ENCODE results near the gene MCAM.

Gene MCAM

GRCh38 chr11:119295178-119295577 is 21.8 kb downstream of the MCAM start:
- H3K27me3 ChIP-seq (ENCODE audit: insufficient read depth, low read length): no peaks in the 10 kb centered on the region
- peaks cover 51% of the 10 kb centered on the region for H3K36me3 ChIP-seq (ENCODE audit: insufficient read depth, low read depth, low read length)
- no peaks in the 10 kb centered on the region for H3K4me1 ChIP-seq (ENCODE audit: insufficient read depth, low read length)
- no peak overlapping the region for H3K9ac ChIP-seq (ENCODE audit: low read depth, low read length)
- H3K4me3 ChIP-seq (ENCODE audit: low read length): no peak overlapping the region
- H3K9me3 ChIP-seq (ENCODE audit: insufficient read depth, low read depth, low read length): peaks cover 5% of the 10 kb centered on the region; the same call in 1 of the 2 replicates
- H3K27ac ChIP-seq (ENCODE audit: low read length): no peak overlapping the region

DNA sequence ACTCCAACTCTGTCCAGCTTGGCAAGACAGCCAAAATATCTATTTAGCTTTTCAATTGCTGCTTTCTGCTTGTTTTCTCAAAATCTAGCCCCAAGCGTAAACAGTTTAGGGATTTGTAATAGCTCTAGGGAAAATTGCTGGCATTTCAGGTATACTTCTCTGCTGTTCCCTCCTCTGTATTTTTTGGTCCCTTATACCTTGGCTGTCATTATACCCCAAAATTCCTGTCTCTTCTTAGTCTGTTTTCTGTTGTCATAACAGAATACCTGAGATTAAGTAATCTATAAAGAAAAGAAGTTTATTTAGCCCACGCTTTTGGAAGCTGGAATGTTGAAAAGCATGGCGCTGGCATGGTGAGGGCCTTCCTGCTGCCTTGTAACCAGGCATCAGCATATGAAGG is 23.5 kb downstream of the MCAM start:
- Histone ChIP-seq H3K27ac (ENCODE audit: low read length) (no peak overlapping the region), H3K4me1 (ENCODE audit: insufficient read depth, low read length) (no peaks in the 10 kb centered on the region), H3K36me3 (ENCODE audit: insufficient read depth, low read depth, low read length) (peaks cover 50% of the 10 kb centered on the region), H3K9ac (ENCODE audit: low read depth, low read length) (no peak overlapping the region), H3K4me3 (ENCODE audit: low read length) (no peak overlapping the region), H3K9me3 (ENCODE audit: insufficient read depth, low read depth, low read length) (peaks cover 5% of the 10 kb centered on the region; the same call in 1 of the 2 replicates), H3K27me3 (ENCODE audit: insufficient read depth, low read length) (no peaks in the 10 kb centered on the region)

DNA sequence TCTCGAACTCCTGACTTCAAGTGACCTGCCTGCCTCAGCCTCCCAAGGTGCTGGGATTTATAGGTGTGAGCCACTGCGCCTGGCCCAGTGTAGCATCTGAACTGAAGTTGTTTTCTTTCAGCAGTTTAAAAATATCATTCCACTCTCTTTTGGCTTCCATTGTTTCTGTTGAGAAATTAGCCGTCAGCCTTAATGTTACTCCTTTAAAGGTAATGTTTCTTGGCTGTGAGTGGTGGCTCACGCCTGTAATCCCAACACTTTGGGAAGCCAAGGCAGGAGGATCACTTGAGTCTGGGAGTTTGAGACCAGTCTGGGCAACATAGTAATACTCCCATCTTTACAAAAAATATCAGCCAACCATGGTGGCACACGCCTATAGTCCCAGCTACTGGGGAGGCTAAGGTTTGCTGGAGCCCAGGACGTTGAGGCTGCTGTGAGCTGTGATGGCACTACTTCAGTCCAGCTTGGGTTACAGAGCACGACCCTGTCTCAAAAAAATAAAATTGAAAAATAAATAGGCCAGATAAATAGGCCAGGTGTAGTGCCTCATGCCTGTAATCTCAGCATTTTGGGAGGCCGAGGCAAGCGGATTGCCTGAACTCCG is 25.9 kb downstream of the MCAM start:
- Histone ChIP-seq H3K9me3 (ENCODE audit: insufficient read depth, low read depth, low read length) (peaks cover 5% of the 10 kb centered on the region; the same call in 1 of the 2 replicates), H3K36me3 (ENCODE audit: insufficient read depth, low read depth, low read length) (peaks cover 54% of the 10 kb centered on the region), H3K9ac (ENCODE audit: low read depth, low read length) (no peak overlapping the region), H3K27me3 (ENCODE audit: insufficient read depth, low read length) (no peaks in the 10 kb centered on the region), H3K4me3 (ENCODE audit: low read length) (no peak overlapping the region), H3K4me1 (ENCODE audit: insufficient read depth, low read length) (no peaks in the 10 kb centered on the region), H3K27ac (ENCODE audit: low read length) (no peak overlapping the region)

DNA sequence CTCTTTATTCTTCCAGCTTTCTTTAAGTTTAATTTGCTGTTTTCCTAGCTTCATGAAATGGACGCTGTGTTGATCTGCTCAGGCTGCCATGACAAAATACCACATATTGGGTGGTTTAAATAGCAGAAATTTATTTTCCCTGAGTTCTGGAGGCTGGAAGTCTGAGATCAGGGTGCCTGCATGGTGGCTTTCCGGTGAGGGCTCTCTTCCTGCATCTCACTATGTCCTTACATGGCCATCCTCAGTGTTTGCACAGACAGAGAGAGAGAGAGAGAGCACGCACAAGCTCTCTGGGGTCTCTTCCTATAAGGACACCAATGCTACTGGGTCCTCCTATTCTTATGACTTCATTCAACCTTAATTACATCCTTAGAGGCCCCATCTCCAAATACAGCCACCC is 28.7 kb downstream of the MCAM start:
- Histone ChIP-seq H3K4me1 (ENCODE audit: insufficient read depth, low read length) (no peaks in the 10 kb centered on the region), H3K4me3 (ENCODE audit: low read length) (no peak overlapping the region), H3K27me3 (ENCODE audit: insufficient read depth, low read length) (no peaks in the 10 kb centered on the region), H3K9me3 (ENCODE audit: insufficient read depth, low read depth, low read length) (peaks cover 5% of the 10 kb centered on the region; the same call in 1 of the 2 replicates), H3K9ac (ENCODE audit: low read depth, low read length) (no peak overlapping the region), H3K36me3 (ENCODE audit: insufficient read depth, low read depth, low read length) (peaks cover 63% of the 10 kb centered on the region), H3K27ac (ENCODE audit: low read length) (no peak overlapping the region)

GRCh38 chr11:119285431-119285830 is 31.5 kb downstream of the MCAM start:
- Histone ChIP-seq H3K36me3 (ENCODE audit: insufficient read depth, low read depth, low read length) (peaks cover 62% of the 10 kb centered on the region), H3K27me3 (ENCODE audit: insufficient read depth, low read length) (no peaks in the 10 kb centered on the region)

DNA sequence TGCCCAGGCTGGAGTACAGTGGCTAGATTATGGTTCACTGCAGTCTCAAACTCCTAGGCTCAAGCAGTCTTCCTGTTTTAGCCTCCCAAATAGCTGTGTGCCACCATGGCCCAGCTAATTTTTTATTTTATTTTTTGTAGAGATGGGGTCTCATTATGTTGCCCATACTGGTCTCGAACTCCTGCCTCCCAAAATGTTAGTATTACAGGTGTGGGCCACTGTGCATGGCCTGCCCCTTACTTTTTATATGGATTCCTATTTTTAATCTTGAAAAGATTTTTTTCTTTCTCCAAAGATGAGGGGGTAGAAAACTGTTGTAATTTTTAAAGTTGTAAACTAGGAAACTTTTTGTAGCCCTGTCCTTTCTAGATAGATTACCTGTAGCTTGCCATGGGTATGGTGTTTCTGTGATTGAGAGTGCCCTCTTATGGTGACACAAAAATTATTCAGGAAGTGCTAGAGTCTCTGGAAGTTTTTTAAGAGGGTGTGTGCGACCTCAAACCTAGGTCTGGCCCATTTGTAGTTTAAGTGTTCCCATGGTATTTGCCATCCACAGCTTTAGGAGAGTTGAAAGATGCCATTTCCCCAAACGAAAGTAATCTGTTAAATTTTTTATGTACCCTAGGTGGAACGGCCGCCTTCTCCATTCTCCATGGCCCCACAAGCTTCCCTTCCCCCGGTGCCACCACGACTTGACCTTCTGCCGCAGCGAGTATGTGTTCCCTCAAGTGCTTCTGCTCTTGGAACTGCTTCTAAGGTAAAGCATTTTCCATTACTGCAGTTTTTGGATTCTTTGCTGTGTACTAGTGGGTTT is 32.4 kb downstream of the MCAM start:
- peaks cover 63% of the 10 kb centered on the region for H3K36me3 ChIP-seq (ENCODE audit: insufficient read depth, low read depth, low read length)
- no peaks in the 10 kb centered on the region for H3K9me3 ChIP-seq (ENCODE audit: insufficient read depth, low read depth, low read length)
- no peaks in the 10 kb centered on the region for H3K27me3 ChIP-seq (ENCODE audit: insufficient read depth, low read length)
- no peak overlapping the region for H3K27ac ChIP-seq (ENCODE audit: low read length)
- H3K9ac ChIP-seq (ENCODE audit: low read depth, low read length): no peak overlapping the region
- H3K4me1 ChIP-seq (ENCODE audit: insufficient read depth, low read length): no peaks in the 10 kb centered on the region
- no peak overlapping the region for H3K4me3 ChIP-seq (ENCODE audit: low read length)

More at GRCh38 chr11:119285431-119285830, 31.5 kb downstream of the MCAM start:
- Histone ChIP-seq H3K9ac (ENCODE audit: low read depth, low read length) (no peak overlapping the region), H3K4me1 (ENCODE audit: insufficient read depth, low read length) (no peaks in the 10 kb centered on the region), H3K4me3 (ENCODE audit: low read length) (no peak overlapping the region), H3K9me3 (ENCODE audit: insufficient read depth, low read depth, low read length) (no peaks in the 10 kb centered on the region), H3K27ac (ENCODE audit: low read length) (no peak overlapping the region)

- H3K9me3 ChIP-seq (ENCODE audit: insufficient read depth, low read depth, low read length): no peaks in the 10 kb centered on the region
- no peaks in the 10 kb centered on the region for H3K27me3 ChIP-seq (ENCODE audit: insufficient read depth, low read length)
- no peaks in the 10 kb centered on the region for H3K4me1 ChIP-seq (ENCODE audit: insufficient read depth, low read length)
- no peak overlapping the region for H3K4me3 ChIP-seq (ENCODE audit: low read length)
- no peak overlapping the region for H3K27ac ChIP-seq (ENCODE audit: low read length)
- H3K36me3 ChIP-seq (ENCODE audit: insufficient read depth, low read depth, low read length): peaks cover 63% of the 10 kb centered on the region
- no peak overlapping the region for H3K9ac ChIP-seq (ENCODE audit: low read depth, low read length)
Measured at GRCh38 chr11:119282495-119282894, 34.4 kb downstream of the MCAM start.

DNA sequence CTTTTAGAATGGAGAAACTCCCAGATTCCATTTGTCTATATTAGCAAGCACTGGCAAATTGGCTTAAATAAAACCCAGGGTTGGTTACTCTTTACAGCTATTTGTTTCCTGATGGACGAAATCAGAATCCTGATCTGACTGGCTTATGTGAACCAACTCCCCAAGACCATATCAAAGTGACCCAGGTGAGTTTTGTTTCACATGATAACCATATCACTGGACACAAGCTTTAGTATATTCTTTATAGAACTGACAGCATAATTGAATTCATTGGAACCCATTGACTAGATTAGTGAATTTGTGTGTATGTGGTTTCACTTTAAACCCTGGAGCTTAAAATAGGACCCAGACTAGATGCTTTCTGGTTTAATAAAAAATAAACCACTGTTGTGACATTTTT is 39.3 kb downstream of the MCAM start:
- Histone ChIP-seq H3K9ac (ENCODE audit: low read depth, low read length) (no peak overlapping the region), H3K9me3 (ENCODE audit: insufficient read depth, low read depth, low read length) (no peaks in the 10 kb centered on the region), H3K27me3 (ENCODE audit: insufficient read depth, low read length) (no peaks in the 10 kb centered on the region), H3K4me3 (ENCODE audit: low read length) (no peak overlapping the region), H3K27ac (ENCODE audit: low read length) (no peak overlapping the region), H3K4me1 (ENCODE audit: insufficient read depth, low read length) (no peaks in the 10 kb centered on the region), H3K36me3 (ENCODE audit: insufficient read depth, low read depth, low read length) (peaks cover 76% of the 10 kb centered on the region)

DNA sequence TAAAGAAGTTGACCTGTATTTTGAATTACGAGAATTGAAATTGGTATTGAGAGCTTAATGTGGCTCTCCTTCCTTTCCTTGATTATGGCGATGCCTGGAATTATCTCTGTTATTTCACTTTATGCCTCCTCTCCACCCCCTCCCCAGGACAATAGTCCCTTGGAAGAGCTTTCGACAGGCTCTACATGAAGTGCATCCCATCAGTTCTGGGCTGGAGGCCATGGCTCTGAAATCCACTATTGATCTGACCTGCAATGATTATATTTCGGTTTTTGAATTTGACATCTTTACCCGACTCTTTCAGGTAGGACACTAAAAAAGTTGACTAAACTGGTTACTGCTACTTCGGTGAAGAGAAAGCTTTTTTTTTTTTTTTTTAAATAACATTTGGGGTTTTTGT is 43.2 kb downstream of the MCAM start:
- H3K27ac ChIP-seq (ENCODE audit: low read length): no peak overlapping the region
- H3K36me3 ChIP-seq (ENCODE audit: insufficient read depth, low read depth, low read length): peaks cover 63% of the 10 kb centered on the region
- H3K4me3 ChIP-seq (ENCODE audit: low read length): no peak overlapping the region
- no peaks in the 10 kb centered on the region for H3K9me3 ChIP-seq (ENCODE audit: insufficient read depth, low read depth, low read length)
- H3K27me3 ChIP-seq (ENCODE audit: insufficient read depth, low read length): no peaks in the 10 kb centered on the region
- no peaks in the 10 kb centered on the region for H3K4me1 ChIP-seq (ENCODE audit: insufficient read depth, low read length)
- no peak overlapping the region for H3K9ac ChIP-seq (ENCODE audit: low read depth, low read length)

DNA sequence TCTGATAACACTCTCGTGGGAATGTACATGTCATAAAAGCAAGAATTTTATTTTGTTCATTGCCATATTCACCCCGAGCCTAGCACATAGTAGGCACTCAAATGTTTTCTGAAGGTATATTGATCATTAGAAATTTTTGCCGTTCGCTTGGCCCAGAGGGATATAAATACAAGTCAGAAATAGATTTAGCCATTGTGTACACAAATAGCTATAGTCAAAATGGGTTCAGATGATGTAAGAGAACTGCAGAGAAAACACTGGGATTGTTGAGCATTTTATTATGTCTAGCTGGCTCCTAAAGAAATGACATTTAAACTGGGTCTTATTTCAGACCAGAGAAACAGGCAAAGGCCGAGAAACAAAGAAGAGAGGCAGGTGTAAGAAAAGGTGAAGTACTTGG is 49.3 kb downstream of the MCAM start:
- Histone ChIP-seq H3K27me3 (ENCODE audit: insufficient read depth, low read length) (no peaks in the 10 kb centered on the region), H3K27ac (ENCODE audit: low read length) (no peak overlapping the region), H3K36me3 (ENCODE audit: insufficient read depth, low read depth, low read length) (peaks cover 8% of the 10 kb centered on the region), H3K9ac (ENCODE audit: low read depth, low read length) (no peak overlapping the region), H3K9me3 (ENCODE audit: insufficient read depth, low read depth, low read length) (no peaks in the 10 kb centered on the region), H3K4me1 (ENCODE audit: insufficient read depth, low read length) (peaks cover 4% of the 10 kb centered on the region; the same call in 1 of the 2 replicates), H3K4me3 (ENCODE audit: low read length) (no peak overlapping the region)

DNA sequence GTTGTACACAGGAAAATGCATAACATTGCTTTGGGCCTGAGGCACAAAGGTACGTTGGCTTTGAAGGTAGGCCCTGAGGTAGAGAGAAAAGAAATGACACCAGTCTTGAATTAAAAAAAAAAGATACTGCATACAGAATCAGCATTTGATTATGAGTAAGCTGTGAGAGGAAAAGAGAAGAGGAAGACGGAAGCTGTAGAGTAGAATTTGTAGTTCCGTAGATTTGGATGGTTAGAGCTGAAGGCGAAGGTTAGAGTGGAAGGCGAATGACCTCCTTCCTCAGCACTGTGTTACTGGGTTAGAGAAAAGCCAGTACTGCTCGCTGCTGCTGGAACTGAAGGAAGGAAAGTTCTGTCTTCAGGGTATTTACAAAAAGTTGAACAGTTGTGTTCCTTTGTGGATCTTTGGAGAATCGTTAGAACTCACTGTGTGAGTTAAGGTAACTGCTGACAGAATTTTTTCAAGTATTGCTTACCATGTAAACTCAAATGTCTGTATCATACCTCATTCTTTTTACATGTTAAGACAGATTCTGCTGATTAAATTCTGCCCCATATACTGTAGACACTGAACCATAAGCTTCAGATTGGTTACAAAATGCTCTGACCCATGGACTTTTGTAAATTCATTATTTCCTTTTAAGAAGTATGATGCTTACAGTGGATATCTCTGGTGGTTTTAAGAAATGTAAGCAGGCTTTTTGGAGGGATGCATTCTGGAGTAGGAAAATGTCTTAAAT is 50.2 kb downstream of the MCAM start:
- H3K9ac ChIP-seq (ENCODE audit: low read depth, low read length): no peak overlapping the region
- no peaks in the 10 kb centered on the region; the same call in 1 of the 2 replicates for H3K36me3 ChIP-seq (ENCODE audit: insufficient read depth, low read depth, low read length)
- H3K4me1 ChIP-seq (ENCODE audit: insufficient read depth, low read length): peaks cover 4% of the 10 kb centered on the region; the same call in 1 of the 2 replicates
- H3K9me3 ChIP-seq (ENCODE audit: insufficient read depth, low read depth, low read length): no peaks in the 10 kb centered on the region
- no peaks in the 10 kb centered on the region for H3K27me3 ChIP-seq (ENCODE audit: insufficient read depth, low read length)
- no peak overlapping the region for H3K27ac ChIP-seq (ENCODE audit: low read length)
- H3K4me3 ChIP-seq (ENCODE audit: low read length): no peak overlapping the region

Data from iPS-20b (cell line).